HG03175 (cell line): Measurements from ENCODE around the gene EIF4EBP3.
"Not testable (repeated sequence)": the region's sequence is repeated elsewhere in the genome, so short reads cannot be mapped to it uniquely, and the experiment has no call there.

Source experiments
- ATAC-seq: cut with Tn5 transposase; IDR thresholded peaks from one replicate; pipeline ENCODE4 v1.9.1; 2021; ENCODE audit warnings: mild to moderate bottlenecking, moderate library complexity; ENCODE audit not compliant: unreplicated experiment

Gene EIF4EBP3

DNA sequence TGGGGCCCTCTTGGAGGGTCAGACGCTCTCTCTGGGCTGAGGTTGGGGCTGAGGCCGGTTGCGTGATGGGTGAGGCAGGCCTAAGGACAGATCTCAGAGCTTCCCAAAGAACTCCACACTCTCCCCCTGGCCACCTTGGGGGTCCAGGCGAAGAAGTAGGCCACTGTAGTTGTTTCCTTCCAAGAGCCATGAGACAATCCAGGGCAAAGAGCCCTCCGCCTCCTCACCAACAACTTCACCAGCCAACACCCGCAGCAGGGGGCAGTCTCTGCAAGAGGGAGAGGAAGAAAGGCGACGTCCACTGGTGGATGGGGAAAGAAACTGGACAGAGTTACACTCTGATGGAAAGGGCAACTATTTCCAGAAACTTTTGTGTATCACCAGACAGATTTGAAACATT is 27.8 kb downstream of the EIF4EBP3 start:
- no peak for ATAC-seq

- no peak for ATAC-seq
These were observed 29.3 kb downstream of the EIF4EBP3 start for GRCh38 chr5:140576776-140577201.

- ATAC-seq = not testable (repeated sequence)
These were observed 31.8 kb downstream of the EIF4EBP3 start for GRCh38 chr5:140579188-140579747.

DNA sequence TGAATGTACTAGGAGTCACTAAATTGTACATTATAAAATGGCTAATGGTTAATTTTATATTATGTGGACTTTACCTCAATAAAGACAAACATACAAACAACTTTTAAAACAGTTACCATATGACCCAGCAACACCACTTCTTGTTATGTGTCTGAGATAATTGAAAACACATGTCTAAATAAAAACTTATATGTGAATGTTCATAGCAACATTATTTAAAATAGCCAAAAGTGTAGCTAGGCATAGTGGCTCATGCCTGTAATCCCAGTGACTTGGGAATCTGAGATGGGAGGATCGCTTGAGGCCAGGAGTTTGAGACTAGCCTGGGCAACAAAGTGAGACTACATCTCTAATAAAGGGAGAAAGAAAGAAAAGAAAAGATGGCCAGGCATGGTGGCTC is 40.0 kb downstream of the EIF4EBP3 start:
- ATAC-seq = no peak

GRCh38 chr5:140588311-140589070 is 41.0 kb downstream of the EIF4EBP3 start:
- no peak for ATAC-seq

- ATAC-seq = no peak
These were observed 43.4 kb downstream of the EIF4EBP3 start for GRCh38 chr5:140590861-140591260.

GRCh38 chr5:140591747-140592372 is 44.4 kb downstream of the EIF4EBP3 start:
- no peak for ATAC-seq

DNA sequence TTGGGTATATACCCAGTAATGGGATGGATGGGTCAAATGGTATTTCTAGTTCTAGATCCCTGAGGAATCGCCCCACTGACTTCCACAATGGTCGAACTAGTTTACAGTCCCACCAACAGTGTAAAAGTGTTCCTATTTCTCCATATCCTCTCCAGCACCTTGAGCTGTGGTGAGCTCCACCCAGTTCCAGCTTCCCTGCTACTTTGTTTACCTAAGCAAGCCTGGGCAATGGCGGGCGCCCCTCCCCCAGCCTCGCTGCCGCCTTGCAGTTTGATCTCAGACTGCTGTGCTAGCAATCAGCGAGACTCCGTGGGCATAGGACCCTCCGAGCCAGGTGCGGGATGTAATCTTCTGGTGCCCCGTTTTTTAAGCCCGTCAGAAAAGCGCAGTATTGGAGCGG is 45.6 kb downstream of the EIF4EBP3 start:
- not testable (repeated sequence) for ATAC-seq

DNA sequence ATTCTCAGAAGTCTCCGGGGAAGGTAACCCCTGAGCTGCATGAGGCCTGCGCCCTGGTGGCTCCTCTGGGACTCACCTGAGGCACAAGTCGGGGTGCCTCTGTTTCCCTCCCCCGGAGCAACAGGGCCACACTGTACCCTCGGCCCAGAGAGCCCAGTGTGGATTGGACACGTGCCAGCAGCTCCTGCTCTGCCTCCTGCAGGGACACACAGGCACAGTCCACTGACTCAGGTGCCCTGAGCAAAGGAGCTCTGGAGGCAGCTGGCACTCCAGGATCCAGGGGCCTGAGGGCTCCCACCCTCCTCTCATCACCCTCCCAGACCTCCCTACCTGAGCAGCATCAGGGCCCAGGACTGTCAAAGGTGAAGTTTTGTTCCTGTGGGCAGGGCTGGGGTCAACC is 46.7 kb downstream of the EIF4EBP3 start:
- ATAC-seq = no peak

- no peak for ATAC-seq
These were observed 48.3 kb downstream of the EIF4EBP3 start for GRCh38 chr5:140595538-140596300.

DNA sequence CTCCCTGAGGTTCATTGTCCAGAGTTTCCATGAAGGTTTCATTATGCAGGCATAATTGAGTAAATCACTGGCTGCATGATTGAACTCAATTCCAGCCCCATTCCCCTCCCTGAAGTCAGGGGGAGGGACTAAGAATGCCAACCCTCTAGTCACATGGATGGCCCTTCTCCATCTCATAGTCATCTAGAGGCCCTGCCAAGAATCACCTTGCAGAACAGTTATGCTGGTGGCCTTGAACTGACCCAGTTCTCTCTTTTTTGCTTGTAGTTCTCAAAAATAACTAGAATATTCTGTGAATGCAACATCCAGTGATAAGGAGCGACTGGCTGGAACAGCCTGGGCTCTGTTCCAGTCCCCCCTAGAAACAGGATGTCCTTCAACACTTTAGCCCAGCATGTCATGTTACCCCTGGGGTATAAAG is 48.9 kb downstream of the EIF4EBP3 start:
- ATAC-seq = no peak

- ATAC-seq = no peak
These were observed 51.4 kb downstream of the EIF4EBP3 start for GRCh38 chr5:140598836-140599235.
